GM19324 (cell line): Measurements from ENCODE around the gene IL20RA.
"Not testable (repeated sequence)": the region's sequence is repeated elsewhere in the genome, so short reads cannot be mapped to it uniquely, and the experiment has no call there.

Source experiments
- ATAC-seq: cut with Tn5 transposase; IDR thresholded peaks from one replicate; pipeline ENCODE4 v1.9.1; 2021; ENCODE audit warnings: mild to moderate bottlenecking, moderate library complexity; ENCODE audit not compliant: unreplicated experiment, low FRiP score

IL20RA gene

DNA sequence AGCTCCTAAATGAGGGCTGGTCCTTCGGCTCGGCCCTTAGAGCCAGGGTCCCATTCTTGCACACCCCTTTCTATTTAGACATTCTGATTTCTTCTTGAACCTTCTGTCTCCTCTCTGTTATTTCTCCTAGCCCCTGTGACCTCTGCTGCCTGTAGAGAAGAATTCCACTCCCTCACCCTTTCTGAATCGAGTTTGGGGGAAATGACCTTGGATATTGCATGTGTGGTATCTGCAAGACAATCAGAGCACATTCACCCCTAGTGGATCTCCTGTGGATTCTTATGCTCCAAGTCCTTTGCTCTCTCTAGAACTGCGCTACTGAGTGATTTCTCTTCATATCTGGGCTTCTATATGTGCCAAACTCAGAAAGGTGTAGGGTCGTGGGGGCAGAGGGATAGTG, 67.7 kb downstream of the IL20RA start:
- ATAC-seq, result no peak

GRCh38 chr6:136975089-136975715, 69.6 kb downstream of the IL20RA start:
- ATAC-seq, result peak; percentile 70

- ATAC-seq, result not testable (repeated sequence)
These were observed 71.0 kb downstream of the IL20RA start for GRCh38 chr6:136973781-136974180.

DNA sequence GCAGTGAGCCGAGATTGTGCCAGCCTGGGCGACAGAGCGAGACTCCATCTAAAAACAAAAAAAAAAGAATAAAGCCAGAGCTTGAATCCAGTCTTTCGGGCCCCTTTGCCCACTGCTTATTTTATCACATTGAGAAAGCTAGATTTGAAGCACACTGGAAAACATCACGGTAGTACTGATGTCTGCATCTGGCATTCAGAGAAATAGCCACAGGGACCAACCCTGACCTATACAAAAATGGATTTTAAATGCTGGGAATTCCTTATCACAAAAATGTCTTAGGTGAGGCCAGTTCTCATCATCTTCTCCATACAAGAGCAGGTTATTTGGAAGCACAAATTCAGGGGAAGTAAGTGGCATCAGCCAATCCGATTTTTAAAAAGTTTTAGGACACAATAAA, 73.2 kb downstream of the IL20RA start:
- ATAC-seq, result no peak

DNA sequence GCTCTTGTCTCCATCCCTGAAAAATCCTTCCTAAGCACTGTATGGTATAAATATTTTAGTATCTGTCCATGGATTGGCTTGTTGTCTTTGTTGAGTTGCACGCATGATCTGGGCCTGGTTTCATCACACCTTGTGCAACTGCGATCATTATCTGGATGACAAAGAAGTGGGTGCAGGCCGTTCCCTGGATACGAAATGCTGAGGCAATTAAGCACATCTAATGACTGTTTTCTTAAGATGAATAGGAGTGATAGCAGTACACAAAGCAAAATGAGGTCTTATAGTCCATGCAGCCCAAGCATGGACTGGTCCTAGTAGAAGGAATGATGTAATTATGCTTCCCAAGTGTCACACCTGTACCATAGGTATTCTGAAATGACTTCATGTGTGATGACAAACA, 74.8 kb downstream of the IL20RA start:
- no peak for ATAC-seq

DNA sequence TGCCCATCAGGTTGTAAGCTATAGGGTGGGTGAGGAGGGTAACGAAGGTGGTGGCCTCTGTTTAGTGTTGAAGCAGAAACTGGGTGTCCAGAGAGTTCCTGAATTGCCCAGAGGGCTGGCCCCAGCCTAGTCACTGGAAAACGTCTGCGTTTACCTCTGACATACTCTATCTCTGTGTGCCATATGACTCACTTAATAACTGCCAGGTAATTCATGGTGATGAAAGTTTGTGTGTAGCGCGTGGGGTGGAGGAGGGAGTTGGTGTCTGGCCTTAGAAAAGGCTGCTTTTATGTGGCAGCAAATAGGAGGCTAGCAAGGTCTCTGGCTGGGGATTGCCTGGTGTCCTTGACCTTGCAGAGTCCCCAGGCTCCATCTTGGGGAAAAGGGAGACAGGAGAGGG, 75.3 kb downstream of the IL20RA start:
- no peak for ATAC-seq

GRCh38 chr6:136968837-136969236, 75.9 kb downstream of the IL20RA start:
- ATAC-seq, result no peak

DNA sequence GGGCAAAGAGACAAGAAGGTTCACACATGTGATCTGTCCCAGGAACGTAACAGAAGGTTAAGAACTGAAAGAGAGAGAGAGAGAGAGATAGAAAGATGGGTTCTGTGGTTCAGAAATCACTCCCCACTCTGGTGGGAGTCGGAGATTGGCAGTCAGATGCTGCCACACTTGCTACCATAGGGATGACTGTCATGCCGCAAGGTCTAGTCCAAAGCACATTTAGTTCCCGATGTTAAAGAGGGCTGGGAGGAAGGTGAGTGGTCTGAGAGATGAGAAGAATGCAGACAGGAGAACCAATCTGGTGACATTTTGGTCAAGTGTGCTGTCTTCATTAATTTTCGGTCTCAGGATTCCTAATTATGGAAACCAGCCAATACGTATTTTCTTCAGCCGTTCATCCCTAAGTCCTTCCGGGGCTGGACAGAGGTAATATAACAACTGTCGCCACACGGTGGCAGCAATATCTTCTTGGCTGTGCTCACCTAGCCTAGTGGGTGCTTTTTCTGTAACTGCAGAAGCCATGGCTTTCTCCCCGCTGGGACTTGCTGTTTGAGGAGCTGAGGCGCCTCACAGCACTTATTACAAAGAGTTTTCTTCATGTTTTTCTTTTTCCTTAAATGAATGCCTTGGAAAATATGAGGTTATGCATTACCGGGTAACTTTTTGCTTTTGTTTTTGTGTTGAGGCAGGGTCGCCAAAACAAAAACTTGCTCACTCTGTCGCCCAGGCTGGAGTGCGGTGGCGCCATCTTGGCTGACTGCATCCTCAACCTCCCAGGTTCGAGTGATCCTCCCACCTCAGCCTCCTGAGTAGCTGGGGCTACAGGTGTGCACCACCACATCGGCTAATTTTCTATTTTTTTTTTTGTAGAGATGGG, 76.7 kb downstream of the IL20RA start:
- ATAC-seq, result peak; percentile 89

DNA sequence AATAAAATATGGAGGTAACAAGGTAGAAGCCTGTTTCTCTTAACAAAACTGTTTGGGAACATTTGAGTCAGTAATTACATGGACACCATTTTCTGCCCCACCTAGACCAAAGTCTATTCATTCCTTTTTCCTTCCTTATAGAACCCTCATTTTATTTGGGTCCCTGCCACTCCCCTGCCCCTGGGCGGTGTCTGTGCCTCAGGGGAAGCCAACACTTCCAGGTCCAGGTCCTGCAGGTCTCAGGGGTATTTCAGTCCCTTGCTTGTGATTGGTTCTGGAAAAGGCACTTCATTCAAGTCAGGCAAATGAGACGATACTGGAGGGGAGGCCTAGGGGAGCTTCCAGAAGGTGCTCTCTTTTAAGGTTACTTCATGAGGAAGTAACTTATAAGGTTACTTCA, 80.4 kb downstream of the IL20RA start:
- no peak for ATAC-seq

DNA sequence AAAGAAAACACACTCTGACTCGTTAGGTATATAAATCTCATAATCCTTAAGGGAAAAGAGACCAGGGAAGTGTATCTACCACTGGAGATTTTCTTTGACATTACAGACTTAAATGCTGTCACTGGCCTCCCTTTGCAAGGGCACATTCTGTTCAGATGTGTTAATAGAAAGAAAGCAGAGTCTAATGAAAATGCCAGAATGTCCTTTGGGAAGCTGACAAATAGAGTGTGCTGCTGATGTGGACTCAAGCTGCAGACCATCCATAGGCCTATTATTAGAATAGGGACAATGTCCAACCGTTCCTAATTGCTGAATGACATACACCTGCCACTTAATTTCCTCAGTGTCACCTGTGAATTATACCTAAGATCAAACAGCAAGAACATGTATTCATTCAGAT, 81.5 kb downstream of the IL20RA start:
- no peak for ATAC-seq

GRCh38 chr6:136962661-136963060, 82.1 kb downstream of the IL20RA start:
- no peak for ATAC-seq

DNA sequence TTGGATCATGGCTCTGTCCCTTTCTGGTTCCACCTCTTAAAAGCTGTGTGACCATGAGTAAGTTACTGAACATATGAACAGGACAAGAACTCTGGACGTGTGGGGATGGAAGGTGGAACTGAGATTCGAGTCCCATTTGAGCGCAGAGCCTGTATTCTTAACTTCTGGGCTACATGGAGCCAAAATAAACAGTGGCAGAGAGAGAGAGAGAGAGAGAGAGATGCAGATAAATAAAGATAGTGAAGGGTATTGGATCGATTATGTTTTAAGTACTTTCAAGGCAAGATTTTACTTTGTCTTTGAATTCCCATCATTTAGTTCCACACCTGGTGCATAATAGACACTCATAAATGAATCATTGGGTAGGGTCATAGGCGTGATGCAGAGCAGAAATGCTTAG, 82.9 kb downstream of the IL20RA start:
- ATAC-seq, result no peak

DNA sequence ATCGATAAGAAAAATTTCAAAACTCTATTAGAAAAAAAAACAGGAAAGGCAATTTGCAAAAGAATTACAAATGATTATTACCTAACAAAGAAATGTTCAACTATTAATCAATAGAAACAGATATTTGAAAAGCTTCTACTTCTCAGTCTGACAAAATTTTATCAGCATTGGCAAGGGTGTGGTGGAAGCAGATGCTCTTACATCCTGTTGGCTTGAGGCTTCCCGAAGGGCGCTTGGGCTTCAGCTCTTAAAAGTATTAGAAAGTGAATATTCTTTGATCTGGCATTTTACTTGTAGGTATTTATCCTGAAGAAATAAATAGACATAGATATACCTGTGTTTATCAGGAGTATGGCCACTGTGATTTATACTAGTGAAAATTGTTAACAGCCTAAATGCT, 84.0 kb downstream of the IL20RA start:
- no peak for ATAC-seq

DNA sequence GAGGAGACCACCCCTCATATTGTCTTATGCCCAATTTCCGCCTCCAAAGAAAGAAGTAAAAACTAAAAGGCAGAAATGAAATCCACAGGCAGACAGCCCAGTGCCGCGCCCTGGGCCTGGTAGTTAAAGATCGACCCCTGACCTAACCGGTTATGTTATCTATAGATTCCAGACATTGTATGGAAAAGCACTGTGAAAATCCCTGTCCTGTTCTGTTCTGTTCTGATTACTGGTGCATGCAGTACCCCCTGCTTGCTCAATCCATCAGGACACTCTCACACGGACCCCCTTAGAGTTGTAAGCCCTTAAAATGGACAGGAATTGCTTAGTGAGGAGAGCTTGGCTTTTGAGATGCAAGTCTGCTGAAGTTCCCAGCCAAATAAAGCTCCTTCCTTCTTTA, 84.8 kb downstream of the IL20RA start:
- not testable (repeated sequence) for ATAC-seq

DNA sequence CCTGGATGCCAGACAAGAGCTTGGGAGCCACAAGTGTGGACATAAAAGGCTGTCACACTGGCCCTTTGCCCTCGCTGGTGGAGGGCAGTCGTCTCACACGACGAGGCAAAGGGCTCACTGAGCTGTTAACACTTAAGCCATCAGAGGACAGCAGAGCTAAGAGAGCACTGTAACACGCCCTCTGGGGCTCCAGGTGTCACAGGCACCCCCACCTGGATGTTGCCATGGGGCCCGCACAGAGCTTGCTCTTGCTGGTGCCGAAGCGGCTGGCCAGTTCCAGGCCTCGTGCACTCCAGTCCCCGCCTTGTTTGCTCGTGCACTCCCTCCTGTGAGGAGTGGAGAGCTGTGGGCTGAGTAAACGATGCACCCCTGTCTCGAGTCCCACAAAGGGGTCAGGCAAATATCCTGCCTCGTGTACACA, 85.3 kb downstream of the IL20RA start:
- no peak for ATAC-seq

DNA sequence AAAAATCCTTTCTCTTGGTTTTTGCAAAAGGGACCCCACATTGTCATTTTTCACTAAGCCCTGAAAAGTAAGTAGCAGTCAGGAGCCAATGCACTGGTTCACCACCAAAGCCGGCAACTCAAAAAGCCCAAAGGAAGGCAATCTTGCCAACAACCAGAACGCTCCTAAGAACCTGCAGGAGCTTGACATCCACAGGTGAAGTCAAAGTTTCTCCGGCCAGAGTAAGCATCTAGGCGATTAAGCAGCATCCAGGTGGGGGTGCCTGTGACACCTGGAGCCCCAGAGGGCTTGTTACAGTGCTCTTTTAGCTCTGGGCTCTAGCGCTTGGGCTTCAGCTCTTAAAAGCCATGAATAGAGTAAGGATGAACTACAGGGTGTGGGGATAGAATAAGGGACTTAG, 86.6 kb downstream of the IL20RA start:
- no peak for ATAC-seq

DNA sequence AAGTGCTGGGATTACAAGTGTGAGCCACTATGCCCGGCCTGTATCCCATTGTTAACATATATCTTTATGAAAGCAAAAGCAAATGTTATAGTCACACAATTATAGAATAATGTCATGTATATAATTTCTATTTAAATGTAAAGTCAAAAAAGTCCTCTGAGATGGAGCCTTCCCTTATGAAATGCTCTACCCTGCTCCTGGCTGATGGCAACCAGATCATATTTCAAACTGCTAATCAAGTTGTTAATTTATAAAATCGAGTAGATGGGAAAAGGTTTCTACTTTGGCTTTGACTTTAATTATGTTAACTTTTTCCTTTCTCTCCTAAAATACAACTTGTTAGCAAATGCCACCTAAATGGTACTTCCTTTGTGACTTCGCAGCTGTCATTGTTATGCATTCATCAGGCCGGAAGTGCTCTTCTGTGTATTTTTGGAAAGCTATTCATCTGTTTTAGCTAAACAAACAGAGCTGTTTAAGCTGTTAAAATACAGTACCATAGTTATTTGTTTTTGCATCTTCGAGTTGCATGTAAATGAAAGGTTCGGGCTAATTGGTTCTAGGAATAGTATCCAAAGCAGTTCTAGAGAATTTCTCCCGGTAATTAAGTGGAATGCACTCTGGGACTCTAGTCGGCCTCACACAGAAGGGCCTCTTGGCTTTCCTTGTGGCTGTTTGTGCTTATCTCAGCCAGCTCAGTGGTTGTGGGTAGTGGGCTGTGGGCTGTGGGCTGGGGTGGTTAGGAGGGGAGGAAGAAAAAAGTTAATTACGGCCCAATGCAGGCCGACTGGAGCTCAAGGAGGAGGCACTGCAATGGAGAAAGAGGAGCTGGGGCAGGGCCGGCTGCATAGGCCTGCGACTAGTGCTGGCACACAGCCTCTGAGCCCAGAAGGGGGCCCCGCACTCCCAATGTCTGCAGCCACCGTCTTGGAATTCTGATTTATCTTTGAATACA, 87.9 kb downstream of the IL20RA start:
- ATAC-seq, result no peak

- no peak for ATAC-seq
These were observed 89.6 kb downstream of the IL20RA start for GRCh38 chr6:136955123-136955522.

DNA sequence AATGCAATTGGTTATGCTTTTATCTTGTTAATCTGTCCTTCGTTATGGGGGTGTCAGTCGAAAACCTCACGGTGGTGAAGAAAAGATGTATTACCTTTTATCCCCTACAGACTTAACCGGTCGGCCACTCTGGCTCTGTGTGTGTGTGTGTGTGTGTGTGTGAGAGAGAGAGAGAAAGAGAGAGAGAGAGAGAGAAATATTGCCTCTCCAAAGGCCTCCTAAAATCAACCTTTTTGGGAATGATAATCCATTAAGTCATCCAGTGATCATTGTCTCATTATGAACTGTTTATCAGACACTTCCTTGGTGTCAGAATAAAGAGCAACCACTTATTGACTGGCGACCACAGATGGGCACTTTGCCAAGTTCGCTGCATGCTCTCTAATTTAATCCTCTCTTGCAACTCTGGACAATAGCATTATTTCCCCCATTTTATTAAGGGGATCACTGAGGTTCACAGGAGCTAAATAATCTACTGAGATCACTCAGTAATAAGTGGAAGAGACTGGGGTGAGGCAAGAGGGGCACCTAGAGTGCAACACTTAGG, 92.0 kb downstream of the IL20RA start:
- ATAC-seq, result no peak

DNA sequence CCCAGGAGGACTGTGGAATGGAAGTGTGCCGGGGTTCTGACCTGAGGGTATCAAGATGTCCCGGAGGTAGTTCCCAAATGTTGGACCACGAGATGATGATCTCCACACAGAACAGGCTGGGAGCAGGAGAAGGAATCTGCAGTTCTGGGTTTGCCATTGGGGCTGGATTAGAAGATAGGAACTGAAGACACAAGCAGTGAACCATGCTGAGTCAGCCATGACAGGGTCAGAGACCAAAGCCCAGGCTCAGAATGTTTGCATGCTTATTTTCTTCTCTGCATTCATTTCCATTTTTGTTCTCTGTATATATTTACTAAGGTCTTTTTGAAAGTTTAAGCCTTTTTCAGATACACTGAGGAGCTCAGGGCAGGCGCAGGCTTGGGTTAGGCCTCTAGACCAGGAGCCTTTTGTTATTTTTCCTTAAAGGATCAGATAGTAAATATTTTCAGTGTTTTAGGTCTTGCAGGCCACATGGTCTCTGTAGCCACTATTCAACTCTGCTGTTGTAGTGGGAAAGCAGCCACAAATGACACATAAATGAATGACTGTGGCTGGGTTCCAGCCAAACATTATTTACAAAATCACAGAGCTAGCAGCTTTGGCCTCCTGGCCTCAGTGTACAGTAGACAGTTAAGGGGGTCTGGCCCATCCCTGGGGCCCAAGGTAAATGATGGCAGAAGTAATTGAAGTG, 94.2 kb downstream of the IL20RA start:
- ATAC-seq, result no peak
